ENCODE measurements around the gene LAMC3. TPM values are rescaled to one million over a fixed set of nuclear protein-coding genes. Genes with fewer than 3 reads are reported as not detected.

LAMC3 gene
- polyA plus RNA-seq, 1 donor from 2014 or later = 0.04 TPM

DNA sequence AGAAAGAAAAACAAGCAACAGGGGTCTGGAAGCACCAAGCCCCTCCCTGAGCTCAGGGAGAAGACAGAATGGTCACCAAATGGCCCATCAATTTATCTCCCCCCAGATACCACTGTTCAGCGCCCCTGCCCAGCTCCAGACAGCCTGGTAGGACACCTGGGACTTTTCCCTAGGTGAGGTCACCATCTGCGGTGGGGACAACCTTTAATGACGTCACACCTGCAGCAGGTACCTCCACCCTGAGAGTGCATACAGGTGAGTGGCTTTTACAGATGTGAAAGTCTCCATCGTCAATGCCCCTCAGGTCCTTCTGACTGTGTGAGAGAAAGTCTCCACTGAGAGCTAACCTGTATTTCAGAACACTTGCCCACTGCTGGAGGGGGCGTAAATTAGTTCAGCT lies 34.3 kb upstream of the LAMC3 start:
- Histone ChIP-seq H3K27ac (ENCODE audit: low read length) (no peak overlapping the region), H2AFZ (ENCODE audit: low read depth, low read length) (no peak overlapping the region), H3F3A (ENCODE audit: insufficient read depth, low read length, poor library complexity, severe bottlenecking) (no peaks in the 10 kb centered on the region), H3K36me3 (ENCODE audit: insufficient read depth, low read length) (no peaks in the 10 kb centered on the region), H3K4me3 (ENCODE audit: low read length) (no peak overlapping the region), H3K4me2 (ENCODE audit: low read length) (no peak overlapping the region), H3K9ac (ENCODE audit: low read length) (no peak overlapping the region), H3K27me3 (ENCODE audit: insufficient read depth, low read depth, low read length) (no peaks in the 10 kb centered on the region), H3K9me3 (ENCODE audit: low read length) (no peaks in the 10 kb centered on the region), H3K79me2 (replicated peaks; ENCODE audit: insufficient read depth, low read length) (no peaks in the 10 kb centered on the region), H3K9me2 (ENCODE audit: insufficient read depth, low read length) (no peaks in the 10 kb centered on the region), H4K20me1 (ENCODE audit: insufficient read depth) (no peaks in the 10 kb centered on the region)
- TF ChIP-seq EP300 (conservative IDR thresholded peaks at IDR 0.05; ENCODE audit: poor library complexity, severe bottlenecking) (no peak), POLR2AphosphoS5 (IDR thresholded peaks at IDR 0.05) (no peak), EZH2 (IDR thresholded peaks at IDR 0.05; ENCODE audit: borderline replicate concordance, insufficient read depth, low read length, poor library complexity, severe bottlenecking) (no peak), RAD21 (conservative IDR thresholded peaks at IDR 0.05) (no peak), SMC3 (conservative IDR thresholded peaks at IDR 0.05; ENCODE audit: poor library complexity) (no peak), TAF1 (IDR thresholded peaks at IDR 0.05; ENCODE audit: low read depth) (no peak)
- TF ChIP-seq, protein P1, sequence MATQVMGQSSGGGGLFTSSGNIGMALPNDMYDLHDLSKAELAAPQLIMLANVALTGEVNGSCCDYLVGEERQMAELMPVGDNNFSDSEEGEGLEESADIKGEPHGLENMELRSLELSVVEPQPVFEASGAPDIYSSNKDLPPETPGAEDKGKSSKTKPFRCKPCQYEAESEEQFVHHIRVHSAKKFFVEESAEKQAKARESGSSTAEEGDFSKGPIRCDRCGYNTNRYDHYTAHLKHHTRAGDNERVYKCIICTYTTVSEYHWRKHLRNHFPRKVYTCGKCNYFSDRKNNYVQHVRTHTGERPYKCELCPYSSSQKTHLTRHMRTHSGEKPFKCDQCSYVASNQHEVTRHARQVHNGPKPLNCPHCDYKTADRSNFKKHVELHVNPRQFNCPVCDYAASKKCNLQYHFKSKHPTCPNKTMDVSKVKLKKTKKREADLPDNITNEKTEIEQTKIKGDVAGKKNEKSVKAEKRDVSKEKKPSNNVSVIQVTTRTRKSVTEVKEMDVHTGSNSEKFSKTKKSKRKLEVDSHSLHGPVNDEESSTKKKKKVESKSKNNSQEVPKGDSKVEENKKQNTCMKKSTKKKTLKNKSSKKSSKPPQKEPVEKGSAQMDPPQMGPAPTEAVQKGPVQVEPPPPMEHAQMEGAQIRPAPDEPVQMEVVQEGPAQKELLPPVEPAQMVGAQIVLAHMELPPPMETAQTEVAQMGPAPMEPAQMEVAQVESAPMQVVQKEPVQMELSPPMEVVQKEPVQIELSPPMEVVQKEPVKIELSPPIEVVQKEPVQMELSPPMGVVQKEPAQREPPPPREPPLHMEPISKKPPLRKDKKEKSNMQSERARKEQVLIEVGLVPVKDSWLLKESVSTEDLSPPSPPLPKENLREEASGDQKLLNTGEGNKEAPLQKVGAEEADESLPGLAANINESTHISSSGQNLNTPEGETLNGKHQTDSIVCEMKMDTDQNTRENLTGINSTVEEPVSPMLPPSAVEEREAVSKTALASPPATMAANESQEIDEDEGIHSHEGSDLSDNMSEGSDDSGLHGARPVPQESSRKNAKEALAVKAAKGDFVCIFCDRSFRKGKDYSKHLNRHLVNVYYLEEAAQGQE (IDR thresholded peaks at IDR 0.05; ENCODE audit: borderline replicate concordance) = no peak
- TF ChIP-seq, protein P2, sequence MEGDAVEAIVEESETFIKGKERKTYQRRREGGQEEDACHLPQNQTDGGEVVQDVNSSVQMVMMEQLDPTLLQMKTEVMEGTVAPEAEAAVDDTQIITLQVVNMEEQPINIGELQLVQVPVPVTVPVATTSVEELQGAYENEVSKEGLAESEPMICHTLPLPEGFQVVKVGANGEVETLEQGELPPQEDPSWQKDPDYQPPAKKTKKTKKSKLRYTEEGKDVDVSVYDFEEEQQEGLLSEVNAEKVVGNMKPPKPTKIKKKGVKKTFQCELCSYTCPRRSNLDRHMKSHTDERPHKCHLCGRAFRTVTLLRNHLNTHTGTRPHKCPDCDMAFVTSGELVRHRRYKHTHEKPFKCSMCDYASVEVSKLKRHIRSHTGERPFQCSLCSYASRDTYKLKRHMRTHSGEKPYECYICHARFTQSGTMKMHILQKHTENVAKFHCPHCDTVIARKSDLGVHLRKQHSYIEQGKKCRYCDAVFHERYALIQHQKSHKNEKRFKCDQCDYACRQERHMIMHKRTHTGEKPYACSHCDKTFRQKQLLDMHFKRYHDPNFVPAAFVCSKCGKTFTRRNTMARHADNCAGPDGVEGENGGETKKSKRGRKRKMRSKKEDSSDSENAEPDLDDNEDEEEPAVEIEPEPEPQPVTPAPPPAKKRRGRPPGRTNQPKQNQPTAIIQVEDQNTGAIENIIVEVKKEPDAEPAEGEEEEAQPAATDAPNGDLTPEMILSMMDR (IDR thresholded peaks at IDR 0.05; ENCODE audit: poor library complexity, severe bottlenecking) = no peak

DNA sequence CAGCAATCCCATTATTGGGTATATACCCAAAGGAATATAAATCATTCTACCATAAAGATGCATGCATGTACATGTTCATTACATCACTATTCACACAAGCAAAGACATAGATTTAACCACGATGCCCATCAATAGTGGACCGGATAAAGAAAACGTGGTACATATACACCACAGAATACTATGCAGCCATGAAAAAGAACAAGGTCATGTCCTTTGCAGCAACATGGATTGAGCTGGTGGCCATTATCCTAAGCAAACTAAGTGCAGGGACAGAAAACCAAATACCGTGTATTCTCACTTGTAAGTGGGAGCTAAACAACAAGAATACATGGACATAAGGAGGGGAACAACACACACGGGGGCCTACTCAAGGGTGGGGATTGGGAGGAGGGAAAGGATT lies 33.8 kb upstream of the LAMC3 start:
- Histone ChIP-seq H3K9me3 (ENCODE audit: low read length) (no peaks in the 10 kb centered on the region), H3K27me3 (ENCODE audit: insufficient read depth, low read depth, low read length) (no peaks in the 10 kb centered on the region), H2AFZ (ENCODE audit: low read depth, low read length) (no peak overlapping the region), H3K4me3 (ENCODE audit: low read length) (no peak overlapping the region), H3F3A (ENCODE audit: insufficient read depth, low read length, poor library complexity, severe bottlenecking) (no peaks in the 10 kb centered on the region), H3K27ac (ENCODE audit: low read length) (no peak overlapping the region), H4K20me1 (ENCODE audit: insufficient read depth) (no peaks in the 10 kb centered on the region), H3K9me2 (ENCODE audit: insufficient read depth, low read length) (no peaks in the 10 kb centered on the region), H3K9ac (ENCODE audit: low read length) (no peak overlapping the region), H3K4me2 (ENCODE audit: low read length) (no peak overlapping the region), H3K79me2 (replicated peaks; ENCODE audit: insufficient read depth, low read length) (no peaks in the 10 kb centered on the region), H3K36me3 (ENCODE audit: insufficient read depth, low read length) (no peaks in the 10 kb centered on the region)
- TF ChIP-seq EP300 (conservative IDR thresholded peaks at IDR 0.05; ENCODE audit: poor library complexity, severe bottlenecking) (no peak), TAF1 (IDR thresholded peaks at IDR 0.05; ENCODE audit: low read depth) (no peak), EZH2 (IDR thresholded peaks at IDR 0.05; ENCODE audit: borderline replicate concordance, insufficient read depth, low read length, poor library complexity, severe bottlenecking) (no peak), SMC3 (conservative IDR thresholded peaks at IDR 0.05; ENCODE audit: poor library complexity) (no peak), MXI1 (conservative IDR thresholded peaks at IDR 0.05; ENCODE audit: poor library complexity, severe bottlenecking) (no peak), POLR2AphosphoS5 (IDR thresholded peaks at IDR 0.05) (no peak), RAD21 (conservative IDR thresholded peaks at IDR 0.05) (no peak)
- TF ChIP-seq, protein P2 (IDR thresholded peaks at IDR 0.05; ENCODE audit: poor library complexity, severe bottlenecking) = no peak
- TF ChIP-seq, protein P1 (IDR thresholded peaks at IDR 0.05; ENCODE audit: borderline replicate concordance) = no peak

Data from neural cell (in vitro differentiated cells).